Panc1 (cell line): Measurements from ENCODE around the gene B4GALT5. TPM values are rescaled to one million over a fixed set of nuclear protein-coding genes. Genes with fewer than 3 reads are reported as not detected.

ENCODE experiments used
- ATAC-seq: fragments of 200-7000 bp; cut with Tn5 transposase; 2 replicates; pipeline ENCODE4 v1.9.1; 2020; ENCODE audit warnings: mild to moderate bottlenecking, moderate library complexity
- BruUV-seq: library from RNA; stranded (reverse); fragments of 400-500 nt; replicated peaks from 2 replicates; lab custom pipeline; 2021; lab: Mats Ljungman, UMichigan
- CTCF ChIA-PET: fragments of 300-600 bp; sonication (Branson Sonifier 250); formaldehyde crosslinking; loops from one replicate; lab custom pipeline; 2022; ENCODE audit warnings: antibody characterized with exemption; lab: Charles Lee
- POLR2A ChIA-PET: fragments of 300-600 bp; sonication (Branson Sonifier 250); formaldehyde crosslinking; loops from one replicate; lab custom pipeline; 2022; ENCODE audit warnings: antibody characterized with exemption; lab: Charles Lee
- DNase-seq: peaks from one replicate; pipeline ENCODE4 v3.0.0-alpha.2; 2010; ENCODE audit warnings: low read depth, low spot score
- H3K27ac ChIP-seq: 2 replicates; pipeline ENCODE4 v1.5.1; 2011; ENCODE audit warnings: mild to moderate bottlenecking, low read length, inconsistent platforms
- H3K27me3 ChIP-seq: fragments of 200-500 bp; sonication (Bioruptor generic); 2 replicates; pipeline ENCODE4 v1.6.0; 2014; ENCODE audit warnings: low read length, inconsistent platforms; ENCODE audit not compliant: control insufficient read depth, insufficient read depth
- H3K36me3 ChIP-seq: fragments of 200-500 bp; sonication (Bioruptor generic); 2 replicates; pipeline ENCODE4 v1.5.1; 2014; ENCODE audit warnings: inconsistent platforms, mild to moderate bottlenecking, low read length, moderate library complexity; ENCODE audit not compliant: control insufficient read depth, insufficient read depth
- H3K4me1 ChIP-seq: 2 replicates; pipeline ENCODE4 v1.5.1; 2011; ENCODE audit warnings: inconsistent platforms, mild to moderate bottlenecking, low read length, moderate library complexity; ENCODE audit not compliant: control insufficient read depth, insufficient read depth
- H3K4me3 ChIP-seq, 2 experiments: 2 replicates each; pipeline ENCODE4 v1.5.1; 2011 to 2012; ENCODE audit warnings: low read depth in 2 of 2, low read length in 2 of 2, mild to moderate bottlenecking in 2 of 2, inconsistent platforms in 1 of 2, moderate library complexity in 1 of 2
- H3K9me3 ChIP-seq: fragments of 200-500 bp; sonication (Bioruptor generic); 2 replicates; pipeline ENCODE4 v1.5.1; 2014; ENCODE audit warnings: low read depth, mild to moderate bottlenecking, inconsistent platforms, low read length, moderate library complexity; ENCODE audit not compliant: control insufficient read depth, insufficient read depth
- POLR2AphosphoS5 ChIP-seq: IDR thresholded peaks from 2 replicates; pipeline ENCODE4 v1.6.1; 2012; ENCODE audit warnings: mild to moderate bottlenecking, low read depth, low read length, moderate library complexity
- SIN3A ChIP-seq: IDR thresholded peaks from 2 replicates; pipeline ENCODE4 v1.6.1; 2012; ENCODE audit warnings: low read depth, mild to moderate bottlenecking, low read length, moderate library complexity, borderline replicate concordance; ENCODE audit not compliant: insufficient read depth
- TCF7L2 ChIP-seq: IDR thresholded peaks from 2 replicates; pipeline ENCODE4 v1.6.1; 2011; ENCODE audit warnings: mild to moderate bottlenecking, low read depth, low read length, inconsistent platforms
- in situ Hi-C: cut with HindIII; loops from 2 replicates; pipeline ENCODE4 v1.10.0; 2016; ENCODE audit warnings: low sequenced_read_pairs, low pct_unique_long_range_greater_than_20kb
- intact Hi-C: fragments of 100-400 bp; cut with micrococcal nuclease; formaldehyde crosslinking; loops from one replicate; pipeline ENCODE4 v1.10.0; 2022; ENCODE audit not compliant: unreplicated experiment
- total RNA-seq: library from RNA; stranded (reverse); gene quantifications from one replicate; pipeline ENCODE4 v1.2.1, GENCODE V29; 2021; ENCODE audit not compliant: unreplicated experiment
- TF ChIP-seq, protein P1 (sequence below): fragments of 450-650 bp; IDR thresholded peaks from 2 replicates; pipeline ENCODE4 v1.5.1; 2017; ENCODE audit warnings: mild to moderate bottlenecking
- TF ChIP-seq, protein P2 (sequence below), 2 experiments: IDR thresholded peaks; 2 replicates each; pipeline ENCODE4 v1.6.1; 2011 to 2012; ENCODE audit warnings: low read depth in 2 of 2, control low read depth in 1 of 2, low read length in 1 of 2, mild to moderate bottlenecking in 1 of 2, moderate library complexity in 1 of 2; ENCODE audit not compliant: insufficient read depth in 1 of 2

Gene B4GALT5
- total RNA-seq, 1 experiment from 2014 or later: 40.0 TPM

DNA sequence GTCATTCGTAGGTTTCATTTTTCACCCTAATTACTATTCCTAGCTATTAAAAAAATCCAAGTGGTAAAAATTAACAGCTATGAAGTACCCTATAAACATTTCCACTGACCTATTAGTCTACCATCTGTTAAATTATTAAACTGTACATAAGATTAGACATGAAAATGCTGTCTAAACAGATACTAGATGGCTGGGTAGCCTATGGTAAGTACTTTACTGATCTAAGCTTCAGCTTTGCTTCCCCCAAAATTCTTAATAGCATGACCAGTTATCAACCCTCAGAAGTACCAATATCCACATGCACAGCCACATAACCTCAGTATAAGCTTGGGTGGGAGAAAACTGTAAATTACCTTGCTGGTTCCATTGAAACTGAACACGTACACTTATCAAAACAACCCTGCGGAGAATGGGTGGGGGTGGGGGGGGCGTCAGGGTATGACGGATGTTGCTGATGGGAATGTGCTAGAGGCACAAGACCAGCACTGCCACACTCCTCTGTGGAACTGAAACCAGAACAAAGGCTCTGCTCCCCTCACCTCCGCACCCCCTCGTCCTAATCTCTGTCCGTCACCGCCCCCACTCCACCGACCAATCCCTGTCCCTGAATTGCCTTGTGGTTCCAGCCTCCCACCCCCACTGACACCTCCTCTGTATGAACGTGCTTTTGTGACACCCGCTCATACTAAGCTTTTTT lies 45.3 kb downstream of the B4GALT5 start:
- Histone ChIP-seq H3K27ac (no peak overlapping the region), H3K27me3 (no peaks in the 10 kb centered on the region), H3K36me3 (no peaks in the 10 kb centered on the region), H3K4me3 (no peak overlapping the region), H3K4me1 (peaks cover 21% of the 10 kb centered on the region), H3K9me3 (no peaks in the 10 kb centered on the region)
- no TSS peak for BruUV-seq
- ChIA-PET POLR2A (no interaction called here), CTCF (interaction anchor here (0.5 kb wide), 1 partner anchor 116 kb away, joined by 4 read pairs; no protein-coding TSS in a partner anchor)
- no peak for DNase-seq
- in situ Hi-C loops (no loop called here), intact Hi-C loops (no loop called here)
- 0 out of 2 replicates have a peak, but pooled peaks have one; percentile 36 for ATAC-seq
- TF ChIP-seq, protein P1, sequence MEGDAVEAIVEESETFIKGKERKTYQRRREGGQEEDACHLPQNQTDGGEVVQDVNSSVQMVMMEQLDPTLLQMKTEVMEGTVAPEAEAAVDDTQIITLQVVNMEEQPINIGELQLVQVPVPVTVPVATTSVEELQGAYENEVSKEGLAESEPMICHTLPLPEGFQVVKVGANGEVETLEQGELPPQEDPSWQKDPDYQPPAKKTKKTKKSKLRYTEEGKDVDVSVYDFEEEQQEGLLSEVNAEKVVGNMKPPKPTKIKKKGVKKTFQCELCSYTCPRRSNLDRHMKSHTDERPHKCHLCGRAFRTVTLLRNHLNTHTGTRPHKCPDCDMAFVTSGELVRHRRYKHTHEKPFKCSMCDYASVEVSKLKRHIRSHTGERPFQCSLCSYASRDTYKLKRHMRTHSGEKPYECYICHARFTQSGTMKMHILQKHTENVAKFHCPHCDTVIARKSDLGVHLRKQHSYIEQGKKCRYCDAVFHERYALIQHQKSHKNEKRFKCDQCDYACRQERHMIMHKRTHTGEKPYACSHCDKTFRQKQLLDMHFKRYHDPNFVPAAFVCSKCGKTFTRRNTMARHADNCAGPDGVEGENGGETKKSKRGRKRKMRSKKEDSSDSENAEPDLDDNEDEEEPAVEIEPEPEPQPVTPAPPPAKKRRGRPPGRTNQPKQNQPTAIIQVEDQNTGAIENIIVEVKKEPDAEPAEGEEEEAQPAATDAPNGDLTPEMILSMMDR: no peak
- no peak for TF ChIP-seq SIN3A
- TF ChIP-seq POLR2AphosphoS5: no peak
- TF ChIP-seq TCF7L2: no peak
- TF ChIP-seq, protein P2, sequence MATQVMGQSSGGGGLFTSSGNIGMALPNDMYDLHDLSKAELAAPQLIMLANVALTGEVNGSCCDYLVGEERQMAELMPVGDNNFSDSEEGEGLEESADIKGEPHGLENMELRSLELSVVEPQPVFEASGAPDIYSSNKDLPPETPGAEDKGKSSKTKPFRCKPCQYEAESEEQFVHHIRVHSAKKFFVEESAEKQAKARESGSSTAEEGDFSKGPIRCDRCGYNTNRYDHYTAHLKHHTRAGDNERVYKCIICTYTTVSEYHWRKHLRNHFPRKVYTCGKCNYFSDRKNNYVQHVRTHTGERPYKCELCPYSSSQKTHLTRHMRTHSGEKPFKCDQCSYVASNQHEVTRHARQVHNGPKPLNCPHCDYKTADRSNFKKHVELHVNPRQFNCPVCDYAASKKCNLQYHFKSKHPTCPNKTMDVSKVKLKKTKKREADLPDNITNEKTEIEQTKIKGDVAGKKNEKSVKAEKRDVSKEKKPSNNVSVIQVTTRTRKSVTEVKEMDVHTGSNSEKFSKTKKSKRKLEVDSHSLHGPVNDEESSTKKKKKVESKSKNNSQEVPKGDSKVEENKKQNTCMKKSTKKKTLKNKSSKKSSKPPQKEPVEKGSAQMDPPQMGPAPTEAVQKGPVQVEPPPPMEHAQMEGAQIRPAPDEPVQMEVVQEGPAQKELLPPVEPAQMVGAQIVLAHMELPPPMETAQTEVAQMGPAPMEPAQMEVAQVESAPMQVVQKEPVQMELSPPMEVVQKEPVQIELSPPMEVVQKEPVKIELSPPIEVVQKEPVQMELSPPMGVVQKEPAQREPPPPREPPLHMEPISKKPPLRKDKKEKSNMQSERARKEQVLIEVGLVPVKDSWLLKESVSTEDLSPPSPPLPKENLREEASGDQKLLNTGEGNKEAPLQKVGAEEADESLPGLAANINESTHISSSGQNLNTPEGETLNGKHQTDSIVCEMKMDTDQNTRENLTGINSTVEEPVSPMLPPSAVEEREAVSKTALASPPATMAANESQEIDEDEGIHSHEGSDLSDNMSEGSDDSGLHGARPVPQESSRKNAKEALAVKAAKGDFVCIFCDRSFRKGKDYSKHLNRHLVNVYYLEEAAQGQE (IDR thresholded peaks at IDR 0.05; ENCODE audit: insufficient read depth in 1 of 2, low read depth in 2 of 2, low read length in 1 of 2): no peak

DNA sequence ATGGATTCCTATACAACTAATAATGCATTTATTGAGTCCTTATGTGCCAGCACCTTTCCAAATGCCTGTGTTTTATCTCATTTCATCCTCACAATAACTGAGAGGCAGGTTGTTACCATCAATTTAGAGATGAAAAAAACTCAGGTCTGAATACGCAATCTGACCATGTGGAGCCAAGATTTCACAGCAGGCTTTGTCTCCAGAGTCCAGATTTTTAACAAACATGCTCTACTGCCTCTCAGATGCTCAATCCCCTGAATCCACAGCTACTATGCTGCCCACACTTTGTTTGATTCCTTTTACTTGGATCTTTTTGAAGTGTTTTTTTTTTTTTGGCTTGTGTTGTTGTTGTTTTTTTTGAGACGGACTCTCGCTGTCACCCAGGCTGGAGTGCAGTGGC lies 46.8 kb downstream of the B4GALT5 start:
- H3K4me1 ChIP-seq: peaks cover 13% of the 10 kb centered on the region
- intact Hi-C loops (no loop called here), in situ Hi-C loops (no loop called here)
- no peak overlapping the region for H3K27ac ChIP-seq
- CTCF ChIA-PET: no interaction called here
- ATAC-seq (no peak), DNase-seq (no peak)
- BruUV-seq: no TSS peak
- no peaks in the 10 kb centered on the region for H3K9me3 ChIP-seq
- TF ChIP-seq POLR2AphosphoS5 (no peak), SIN3A (no peak), TCF7L2 (no peak)
- TF ChIP-seq, protein P1: no peak
- TF ChIP-seq, protein P2 (IDR thresholded peaks at IDR 0.05; ENCODE audit: insufficient read depth in 1 of 2, low read depth in 2 of 2, low read length in 1 of 2): no peak
- H3K27me3 ChIP-seq: no peaks in the 10 kb centered on the region
- H3K36me3 ChIP-seq: no peaks in the 10 kb centered on the region
- no peak overlapping the region for H3K4me3 ChIP-seq
- POLR2A ChIA-PET: no interaction called here
